Spleen (tissue), 11 donors: Measurements from ENCODE around the gene MYO1D. TPM values are rescaled to one million over a fixed set of nuclear protein-coding genes. Genes with fewer than 3 reads are reported as not detected.

Experiments
- DNase-seq: peaks from one replicate; pipeline ENCODE4 v3.0.0-alpha.2; 2020
- H3K27ac ChIP-seq, 8 donors: fragments of 200-600 bp; sonication (generic) in 7 of 8; 1 replicate in 4 of 8; 2 replicates in 4 of 8; pipeline versions ENCODE4 v1.5.0 to v1.8.0; 2016 to 2021; ENCODE audit warnings: inconsistent platforms in 4 of 8, mild to moderate bottlenecking in 4 of 8, moderate library complexity in 1 of 8
- H3K27me3 ChIP-seq, 7 donors: fragments of 200-600 bp; sonication (generic) in 6 of 7; replicated peaks in 1 of 7; 1 replicate in 4 of 7; 2 replicates in 3 of 7; pipeline versions ENCODE4 v1.5.0 to v1.8.0; 2016 to 2021; ENCODE audit warnings: inconsistent platforms in 3 of 7, mild to moderate bottlenecking in 1 of 7
- H3K36me3 ChIP-seq, 6 donors: fragments of 200-600 bp; sonication (generic) in 5 of 6; 1 replicate in 4 of 6; 2 replicates in 2 of 6; pipeline versions ENCODE4 v1.5.0 to v1.8.0; 2016 to 2021; ENCODE audit warnings: inconsistent platforms in 2 of 6
- H3K4me1 ChIP-seq, 6 donors: fragments of 200-600 bp; sonication (generic) in 5 of 6; 1 replicate in 3 of 6; 2 replicates in 3 of 6; pipeline versions ENCODE4 v1.5.0 to v1.8.0; 2016 to 2021; ENCODE audit warnings: inconsistent platforms in 3 of 6
- H3K4me3 ChIP-seq, 8 donors: fragments of 200-600 bp; sonication (generic) in 7 of 8; 1 replicate in 4 of 8; 2 replicates in 4 of 8; pipeline versions ENCODE4 v1.5.0 to v1.8.0; 2016 to 2021; ENCODE audit warnings: inconsistent platforms in 4 of 8, mild to moderate bottlenecking in 4 of 8, moderate library complexity in 2 of 8
- H3K9me3 ChIP-seq, 8 donors: fragments of 200-600 bp; sonication (generic) in 7 of 8; 1 replicate in 4 of 8; 2 replicates in 4 of 8; pipeline versions ENCODE4 v1.5.0 to v1.8.0; 2016 to 2021; ENCODE audit warnings: inconsistent platforms in 4 of 8
- POLR2A ChIP-seq, 3 donors: fragments of 450-650 bp; IDR thresholded peaks; one replicate each; pipeline ENCODE4 v1.5.1; 2017; ENCODE audit warnings: antibody characterized with exemption in 3 of 3, mild to moderate bottlenecking in 1 of 3
- POLR2AphosphoS5 ChIP-seq, 3 donors: sonication (generic); formaldehyde crosslinking; IDR thresholded peaks; one replicate each; pipeline ENCODE4 v1.5.1; 2017; ENCODE audit warnings: antibody characterized with exemption in 3 of 3
- WGBS, 5 donors: extraction: QIAGEN DNeasy Blood & Tissue Kit in 3 of 5; methylation state at CpG; one replicate each; pipeline versions ENCODE4 v1.1.5 to v1.1.7; 2013 to 2018; 5-methylcytosine and 5-hydroxymethylcytosine counted together
- intact Hi-C: fragments of 100-400 bp; cut with DNase I; formaldehyde crosslinking; loops from one replicate; pipeline ENCODE4 v1.15.0; 2023; ENCODE audit warnings: low total_unique reads
- polyA plus RNA-seq, 3 donors: library from polyadenylated mRNA; stranded (reverse); fragments of 200-250 nt; gene quantifications; one replicate each; pipeline ENCODE4 v1.2.1, GENCODE V29; 2013
- total RNA-seq, 7 donors: library from RNA; depleted of rRNA in 3 of 7; stranded (reverse); fragments of >200 nt in 3 of 7; fragmentation: NEBNext Ultra II Directional in 4 of 7; extraction: Animal tissue kit (Norgen Biotek cat#: 25700) in 4 of 7; gene quantifications; one replicate each; pipeline versions ENCODE4 v1.1.0 to v1.2.1, GENCODE V29; 2016 to 2021
- TF ChIP-seq, protein P1 (sequence below), 11 experiments: fragments of 200-600 bp in 7 of 11; fragments of 450-650 bp in 4 of 11; sonication (generic) in 4 of 11; IDR thresholded peaks in 8 of 11; conservative IDR thresholded peaks in 3 of 11; 1 replicate in 7 of 11; 2 replicates in 4 of 11; pipeline versions ENCODE4 v1.4.0 to v1.8.0; 2016 to 2021; ENCODE audit warnings: antibody characterized with exemption in 11 of 11, inconsistent platforms in 4 of 11, mild to moderate bottlenecking in 1 of 11
- donor health status: healthy with polysubstance abuse.
- donor health status: DM: no; HTN: no; CAD: no; lungs with moderate emphysema.
- donor health status: DM: no; HTN: no; CAD: no.
- donor health status: Bipolar disorder and iron deficiency.
- donor health status: healthy.
- donor health status: DM: no; HTN: no; CAD: no.
- donor health status: DM: yes; HTN: yes; CAD: no.

The MYO1D gene
- total and polyA plus RNA-seq, 10 donors = 2.3 to 36.4 (median 23.4) TPM

DNA sequence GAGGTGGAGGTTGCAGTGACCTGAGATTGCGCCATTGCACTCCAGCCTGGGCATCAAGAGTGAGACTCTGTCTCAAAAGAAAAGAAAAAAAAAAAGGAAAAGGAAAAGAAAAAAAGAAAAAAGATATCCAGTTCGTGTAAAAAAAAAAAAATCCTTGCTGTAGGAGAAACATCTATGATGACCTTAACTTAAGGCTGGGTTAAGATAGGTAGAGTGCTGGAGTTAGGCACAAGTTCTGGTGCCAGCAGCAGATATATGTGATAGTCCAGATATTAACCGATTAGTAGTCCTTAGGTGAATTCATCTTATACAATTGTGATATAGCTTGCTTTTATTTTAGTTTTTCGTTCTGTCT, 415.4 kb downstream of the MYO1D start:
- H3K27ac ChIP-seq = no peak overlapping the region
- no peak for TF ChIP-seq POLR2AphosphoS5 (IDR thresholded peaks at IDR 0.05)
- TF ChIP-seq, protein P1, sequence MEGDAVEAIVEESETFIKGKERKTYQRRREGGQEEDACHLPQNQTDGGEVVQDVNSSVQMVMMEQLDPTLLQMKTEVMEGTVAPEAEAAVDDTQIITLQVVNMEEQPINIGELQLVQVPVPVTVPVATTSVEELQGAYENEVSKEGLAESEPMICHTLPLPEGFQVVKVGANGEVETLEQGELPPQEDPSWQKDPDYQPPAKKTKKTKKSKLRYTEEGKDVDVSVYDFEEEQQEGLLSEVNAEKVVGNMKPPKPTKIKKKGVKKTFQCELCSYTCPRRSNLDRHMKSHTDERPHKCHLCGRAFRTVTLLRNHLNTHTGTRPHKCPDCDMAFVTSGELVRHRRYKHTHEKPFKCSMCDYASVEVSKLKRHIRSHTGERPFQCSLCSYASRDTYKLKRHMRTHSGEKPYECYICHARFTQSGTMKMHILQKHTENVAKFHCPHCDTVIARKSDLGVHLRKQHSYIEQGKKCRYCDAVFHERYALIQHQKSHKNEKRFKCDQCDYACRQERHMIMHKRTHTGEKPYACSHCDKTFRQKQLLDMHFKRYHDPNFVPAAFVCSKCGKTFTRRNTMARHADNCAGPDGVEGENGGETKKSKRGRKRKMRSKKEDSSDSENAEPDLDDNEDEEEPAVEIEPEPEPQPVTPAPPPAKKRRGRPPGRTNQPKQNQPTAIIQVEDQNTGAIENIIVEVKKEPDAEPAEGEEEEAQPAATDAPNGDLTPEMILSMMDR (IDR thresholded peaks at IDR 0.05 in 8 of 11, conservative IDR thresholded peaks at IDR 0.05 in 3 of 11) = peak in 2 of 11 experiments; percentile 11 to 49
- no peak for TF ChIP-seq POLR2A (IDR thresholded peaks at IDR 0.05)
- intact Hi-C loops = loop anchor here (5.0 kb wide), 1 partner anchor 291 kb away; no protein-coding TSS in a partner anchor
- H3K36me3 ChIP-seq = peaks cover 0 to 94% (median 88%) of the 10 kb centered on the region in 6 donors
- H3K4me3 ChIP-seq = no peak overlapping the region
- no peaks in the 10 kb centered on the region for H3K27me3 ChIP-seq
- peaks cover 0 to 17% (median 10%) of the 10 kb centered on the region in 6 donors for H3K4me1 ChIP-seq
- H3K9me3 ChIP-seq = no peaks in the 10 kb centered on the region
- WGBS, 5 donors = 62 to 69% (median 67%) methylated on average over 4 of the region's 4 CpGs
- no peak for DNase-seq

DNA sequence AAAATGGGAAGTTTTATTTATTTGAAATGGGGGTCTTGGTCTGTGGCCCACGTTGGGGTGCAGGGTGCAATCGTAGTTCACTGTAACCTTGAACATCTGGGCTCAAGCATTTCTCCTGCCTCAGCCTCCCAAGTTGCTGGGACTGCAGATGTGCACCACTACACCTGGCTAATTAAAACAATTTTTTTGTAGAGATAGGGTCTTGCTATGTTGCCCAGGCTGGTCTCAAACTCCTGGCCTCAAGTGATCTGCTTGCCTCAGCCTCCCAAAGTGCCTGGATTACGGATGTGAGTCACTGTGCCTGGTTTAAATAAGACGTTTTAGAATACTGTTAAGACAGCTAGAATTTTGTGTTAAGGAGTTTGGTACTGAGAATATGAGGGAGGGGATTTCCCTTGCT, 416.9 kb downstream of the MYO1D start:
- H3K9me3 ChIP-seq = no peaks in the 10 kb centered on the region
- H3K4me3 ChIP-seq = no peak overlapping the region
- no peak overlapping the region for H3K27ac ChIP-seq
- no peaks in the 10 kb centered on the region for H3K27me3 ChIP-seq
- 91 to 95% (median 92%) methylated on average over 4 of the region's 4 CpGs for WGBS, 5 donors
- intact Hi-C loops = loop anchor here (5.0 kb wide), 1 partner anchor 292 kb away; no protein-coding TSS in a partner anchor
- no peak for DNase-seq
- H3K4me1 ChIP-seq = peaks cover 0 to 17% (median 10%) of the 10 kb centered on the region in 6 donors
- TF ChIP-seq POLR2A (IDR thresholded peaks at IDR 0.05) = no peak
- TF ChIP-seq POLR2AphosphoS5 (IDR thresholded peaks at IDR 0.05) = no peak
- TF ChIP-seq, protein P1 (IDR thresholded peaks at IDR 0.05 in 8 of 11, conservative IDR thresholded peaks at IDR 0.05 in 3 of 11) = no peak
- H3K36me3 ChIP-seq = peaks cover 0 to 94% (median 86%) of the 10 kb centered on the region in 6 donors

DNA sequence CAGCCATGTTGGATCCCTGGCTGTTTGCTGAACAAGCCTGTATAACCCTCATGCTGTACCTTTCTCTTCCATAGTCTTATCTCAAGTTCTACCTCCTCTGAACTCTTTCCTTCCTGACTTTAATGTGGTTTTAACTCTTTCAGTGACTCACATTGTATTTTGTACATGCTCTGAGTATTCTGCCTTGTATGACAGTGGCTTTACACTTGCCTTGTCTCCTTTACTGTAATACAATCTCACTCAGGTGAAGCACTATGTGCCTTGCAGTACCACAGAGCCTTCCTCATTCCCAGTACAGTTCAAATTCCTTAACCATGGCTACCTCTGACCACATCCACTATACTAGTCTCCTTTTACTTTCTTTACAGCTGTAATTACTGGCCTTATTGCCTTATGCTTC, 418.6 kb downstream of the MYO1D start:
- Histone ChIP-seq H3K9me3 (no peaks in the 10 kb centered on the region), H3K4me3 (no peak overlapping the region), H3K36me3 (peaks cover 5 to 94% (median 85%) of the 10 kb centered on the region in 6 donors), H3K4me1 (peaks cover 0 to 21% (median 10%) of the 10 kb centered on the region in 6 donors), H3K27me3 (no peaks in the 10 kb centered on the region), H3K27ac (no peak overlapping the region)
- DNase-seq = no peak
- intact Hi-C loops = no loop called here
- TF ChIP-seq POLR2A (IDR thresholded peaks at IDR 0.05) = no peak
- TF ChIP-seq, protein P1 (IDR thresholded peaks at IDR 0.05 in 8 of 11, conservative IDR thresholded peaks at IDR 0.05 in 3 of 11) = no peak

DNA sequence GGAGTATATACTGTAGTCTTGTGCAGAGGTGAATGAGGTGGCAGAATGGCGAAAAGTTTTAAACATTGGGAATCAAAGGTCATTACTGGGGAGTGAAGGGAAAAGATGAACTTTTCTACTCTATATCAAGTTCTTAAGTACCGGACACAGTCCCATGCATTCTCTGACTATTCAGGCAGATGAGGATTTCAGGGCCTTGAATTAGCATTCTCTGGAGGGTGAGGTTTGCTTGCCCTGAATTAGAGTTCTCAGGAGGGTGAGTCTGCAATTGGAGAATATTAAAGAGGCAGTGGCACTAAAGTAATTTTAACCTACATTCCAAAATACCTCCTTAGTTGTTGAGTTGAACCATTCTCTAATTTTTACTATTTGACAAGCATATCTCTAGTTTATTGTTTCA, 423.6 kb downstream of the MYO1D start:
- DNase-seq = no peak
- intact Hi-C loops = no loop called here
- no peaks in the 10 kb centered on the region for H3K9me3 ChIP-seq
- H3K27ac ChIP-seq = no peak overlapping the region
- H3K4me3 ChIP-seq = no peak overlapping the region
- H3K4me1 ChIP-seq = peaks cover 0 to 33% (median 3%) of the 10 kb centered on the region in 6 donors
- WGBS, 5 donors = 94 to 100% (median 98%) methylated on average over 2 of the region's 2 CpGs
- H3K36me3 ChIP-seq = peaks cover 5 to 100% (median 88%) of the 10 kb centered on the region in 6 donors
- no peaks in the 10 kb centered on the region for H3K27me3 ChIP-seq
- TF ChIP-seq, protein P1 (IDR thresholded peaks at IDR 0.05 in 8 of 11, conservative IDR thresholded peaks at IDR 0.05 in 3 of 11) = no peak
- TF ChIP-seq POLR2AphosphoS5 (IDR thresholded peaks at IDR 0.05) (no peak), POLR2A (IDR thresholded peaks at IDR 0.05) (no peak)
